HepG2 (cell line): ENCODE measurements around the gene NFATC2. TPM values are rescaled to one million over a fixed set of nuclear protein-coding genes. Genes with fewer than 3 reads are reported as not detected.

Experiments used
- ATAC-seq: fragments of 200-7000 bp; cut with Tn5 transposase; 3 replicates; pipeline ENCODE4 v1.9.1; 2020; ENCODE audit warnings: mild to moderate bottlenecking, moderate library complexity
- BruUV-seq: library from RNA; stranded (reverse); fragments of 400-500 nt; replicated peaks from 2 replicates; lab custom pipeline; 2021; lab: Mats Ljungman, UMichigan
- CTCF ChIA-PET: fragments of 300-600 bp; formaldehyde crosslinking; extraction: SDS; loops from one replicate; lab custom pipeline; 2021; ENCODE audit warnings: low total read pairs, inconsistent platforms, low intra/inter-chr PET ratio; lab: Yijun Ruan, JAX
- POLR2A ChIA-PET: fragments of 350-600 bp; sonication (Branson Sonifier 250); formaldehyde crosslinking; loops from one replicate; lab custom pipeline; 2020; ENCODE audit warnings: antibody characterized with exemption, inconsistent platforms; lab: Yijun Ruan, JAX
- DNase-seq: peaks from one replicate; pipeline ENCODE4 v3.0.0-alpha.2; 2015; ENCODE audit warnings: low spot score
- FAIRE-seq: peaks from 3 replicates; lab custom pipeline; 2011; peaks lifted over from hg19 to GRCh38; lab: Jason Lieb, UNC
- H2AFZ ChIP-seq: one replicate; pipeline ENCODE4 v1.6.1; 2011; ENCODE audit warnings: low read length, inconsistent platforms
- H3K27ac ChIP-seq: fragments of 300-600 bp; 3 replicates; pipeline ENCODE4 v1.8.0; 2011; ENCODE audit warnings: mixed run types, mild to moderate bottlenecking, mixed read lengths, low read length, inconsistent platforms; ENCODE audit not compliant: insufficient read depth; ENCODE audit errors: extremely low read length
- H3K27me3 ChIP-seq, 2 experiments: fragments of 200-600 bp in 1 of 2; 2 replicates in 1 of 2; 3 replicates in 1 of 2; pipeline versions ENCODE4 v1.6.0 to v1.8.0; 2011; ENCODE audit warnings: low read length in 2 of 2, mild to moderate bottlenecking in 2 of 2, moderate library complexity in 2 of 2, inconsistent platforms in 1 of 2; ENCODE audit not compliant: insufficient read depth in 2 of 2, control insufficient read depth in 1 of 2
- H3K36me3 ChIP-seq, 2 experiments: fragments of 200-600 bp in 1 of 2; replicated peaks in 1 of 2; 2 replicates in 1 of 2; 3 replicates in 1 of 2; pipeline versions ENCODE4 v1.5.1 to v1.8.0; 2011; ENCODE audit warnings: low read length in 2 of 2, inconsistent platforms in 1 of 2; ENCODE audit not compliant: insufficient read depth in 2 of 2, control insufficient read depth in 1 of 2
- H3K4me1 ChIP-seq: 2 replicates; pipeline ENCODE4 v1.5.1; 2012; ENCODE audit warnings: low read length, inconsistent platforms; ENCODE audit not compliant: insufficient read depth
- H3K4me2 ChIP-seq: 2 replicates; pipeline ENCODE4 v1.6.0; 2011; ENCODE audit warnings: low read depth, low read length, inconsistent platforms
- H3K4me3 ChIP-seq, 3 experiments: fragments of 200-600 bp in 1 of 3; sonication (generic), shearing (Covaris generic) in 1 of 3; replicated peaks in 1 of 3; 2 replicates each; pipeline ENCODE4 v1.5.1; 2011 to 2016; ENCODE audit warnings: low read length in 3 of 3, inconsistent platforms in 2 of 3, low read depth in 2 of 3, mild to moderate bottlenecking in 2 of 3, control low read depth in 1 of 3, mixed read lengths in 1 of 3; ENCODE audit not compliant: insufficient read depth in 1 of 3
- H3K79me2 ChIP-seq: one replicate; pipeline ENCODE4 v1.6.1; 2011; ENCODE audit warnings: low read length, inconsistent platforms; ENCODE audit not compliant: insufficient read depth
- H3K9ac ChIP-seq: 2 replicates; pipeline ENCODE4 v1.6.0; 2011; ENCODE audit warnings: mild to moderate bottlenecking, low read depth, low read length, inconsistent platforms; ENCODE audit not compliant: insufficient read depth
- H3K9me3 ChIP-seq: 2 replicates; pipeline ENCODE4 v1.5.1; 2012; ENCODE audit warnings: mild to moderate bottlenecking, low read length
- H4K20me1 ChIP-seq: 2 replicates; pipeline ENCODE4 v1.6.0; 2011; ENCODE audit warnings: inconsistent platforms, mild to moderate bottlenecking, low read length, moderate library complexity; ENCODE audit not compliant: insufficient read depth
- CENPT ChIP-seq: sonication (generic); formaldehyde crosslinking; IDR thresholded peaks from 2 replicates; pipeline ENCODE4 v1.8.0; 2022; ENCODE audit warnings: low read depth, mild to moderate bottlenecking, moderate library complexity, missing genetic modification reagents
- EED ChIP-seq: sonication (generic); formaldehyde crosslinking; IDR thresholded peaks from 2 replicates; pipeline ENCODE4 v1.5.0; 2020; ENCODE audit warnings: mild to moderate bottlenecking, missing genetic modification reagents
- HMG20B ChIP-seq: conservative IDR thresholded peaks from 2 replicates; pipeline ENCODE4 v1.6.1; 2016; ENCODE audit warnings: missing genetic modification reagents, missing compliant biosample characterization
- KLF13 ChIP-seq: sonication (generic); formaldehyde crosslinking; IDR thresholded peaks from 2 replicates; pipeline ENCODE4 v1.4.0; 2020; ENCODE audit warnings: mild to moderate bottlenecking, missing genetic modification reagents
- MED1 ChIP-seq: sonication (generic); formaldehyde crosslinking; IDR thresholded peaks from 2 replicates; pipeline ENCODE4 v1.4.0; 2020; ENCODE audit warnings: missing genetic modification reagents
- MLLT10 ChIP-seq: sonication (generic); formaldehyde crosslinking; IDR thresholded peaks from 2 replicates; pipeline ENCODE4 v1.4.0; 2020; ENCODE audit warnings: missing genetic modification reagents
- NFATC3 ChIP-seq: sonication (generic); formaldehyde crosslinking; IDR thresholded peaks from 2 replicates; pipeline ENCODE4 v1.5.1; 2020; ENCODE audit warnings: mild to moderate bottlenecking, missing genetic modification reagents
- SRSF9 ChIP-seq: fragments of 200-400 bp; formaldehyde crosslinking; IDR thresholded peaks from 2 replicates; pipeline ENCODE4 v1.6.1; 2018; ENCODE audit warnings: borderline replicate concordance, mild to moderate bottlenecking, low read depth, low read length; ENCODE audit not compliant: insufficient read depth, poor library complexity, severe bottlenecking
- ZNF34 ChIP-seq: sonication (generic); formaldehyde crosslinking; IDR thresholded peaks from 2 replicates; pipeline ENCODE4 v1.4.0; 2020; ENCODE audit warnings: mild to moderate bottlenecking, missing genetic modification reagents, borderline replicate concordance
- WGBS: methylation state at CpG from one replicate; pipeline ENCODE4 v1.1.6; 2017; ENCODE audit warnings: low lambda C conversion rate; 5-methylcytosine and 5-hydroxymethylcytosine counted together
- in situ Hi-C: cut with HindIII; loops from 2 replicates; pipeline ENCODE4 v1.10.0; 2017; ENCODE audit warnings: low pct_unique_long_range_greater_than_20kb; ENCODE audit not compliant: extremely low pct_ligation_motif_present
- intact Hi-C: fragments of 100-400 bp; cut with micrococcal nuclease; formaldehyde crosslinking; loops from one replicate; pipeline ENCODE4 v1.10.0; 2022; ENCODE audit not compliant: unreplicated experiment
- polyA plus RNA-seq, 8 experiments: library from polyadenylated mRNA; depleted of rRNA in 3 of 8; stranded (reverse) in 7 of 8; unstranded in 1 of 8; fragments of >200 nt; fragmentation: Illumina TruSeq in 4 of 8; extraction: Trizol in 4 of 8; gene quantifications; 2 replicates each; pipeline versions ENCODE4 v1.2.1 to v1.2.3, GENCODE V29; 2011 to 2016; ENCODE audit warnings: low read depth in 4 of 8, missing spikeins in 1 of 8, mixed read lengths in 1 of 8; ENCODE audit not compliant: insufficient read depth in 1 of 8
- total RNA-seq, 5 experiments: library from RNA; depleted of rRNA; stranded (reverse); fragments of >200 nt; fragmentation: Illumina TruSeq; extraction: Trizol; gene quantifications; 2 replicates each; pipeline ENCODE4 v1.2.3, GENCODE V29; 2016; ENCODE audit warnings: low read depth in 1 of 5
- TF ChIP-seq, protein P1 (sequence below): sonication (generic); formaldehyde crosslinking; IDR thresholded peaks from 2 replicates; pipeline ENCODE4 v1.9.0; 2021; ENCODE audit warnings: missing genetic modification reagents, mild to moderate bottlenecking, borderline replicate concordance
- TF ChIP-seq, protein P2 (sequence below): sonication (generic); formaldehyde crosslinking; IDR thresholded peaks from 2 replicates; pipeline ENCODE4 v1.4.0; 2020; ENCODE audit warnings: missing genetic modification reagents

NFATC2 gene
- total and polyA plus RNA-seq, 2 of the 13 experiments (the other 11 are each of a cell fraction or from before 2014, with no cell fraction given) = 1.9 to 3.3 TPM

DNA sequence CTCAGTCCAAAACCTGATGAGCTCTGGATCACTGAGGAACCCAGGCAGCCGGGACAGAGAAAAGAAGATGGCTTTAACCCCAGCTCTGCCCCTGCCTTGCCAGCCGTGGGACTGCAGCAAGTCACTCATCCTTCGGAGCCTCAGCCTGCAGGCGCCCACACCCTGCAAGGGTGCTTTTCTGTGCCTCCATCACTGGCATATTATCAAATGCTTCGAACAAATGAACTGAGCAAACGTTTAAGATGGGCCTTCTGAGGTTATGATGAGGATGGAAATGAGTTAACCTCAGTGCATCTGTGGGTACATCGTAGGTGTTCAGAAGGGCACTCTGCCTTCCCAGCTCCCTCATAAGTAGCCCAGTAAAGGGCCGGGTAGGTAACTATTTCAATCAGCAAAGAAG, 79.0 kb downstream of the NFATC2 start:
- FAIRE-seq = no peak
- H3K4me1 ChIP-seq = no peaks in the 10 kb centered on the region
- no peak overlapping the region for H3K27ac ChIP-seq
- H4K20me1 ChIP-seq = no peaks in the 10 kb centered on the region
- in situ Hi-C loops (no loop called here), intact Hi-C loops (no loop called here)
- no peaks in the 10 kb centered on the region for H3K79me2 ChIP-seq
- no peak for DNase-seq
- H3K27me3 ChIP-seq = no peaks in the 10 kb centered on the region
- H3K4me2 ChIP-seq = no peak overlapping the region
- no TSS peak for BruUV-seq
- WGBS = 87% methylated on average over 8 of the region's 8 CpGs
- ChIA-PET POLR2A (no interaction called here), CTCF (no interaction called here)
- ATAC-seq = no peak
- TF ChIP-seq MLLT10 (CRISPR knock-in tag) (no peak), HMG20B (CRISPR knock-in tag) (no peak), KLF13 (CRISPR knock-in tag) (no peak), MED1 (CRISPR knock-in tag) (no peak), ZNF34 (CRISPR knock-in tag) (no peak), SRSF9 (no peak), NFATC3 (CRISPR knock-in tag) (no peak), EED (no peak), CENPT (CRISPR knock-in tag) (no peak)
- TF ChIP-seq, protein P1, sequence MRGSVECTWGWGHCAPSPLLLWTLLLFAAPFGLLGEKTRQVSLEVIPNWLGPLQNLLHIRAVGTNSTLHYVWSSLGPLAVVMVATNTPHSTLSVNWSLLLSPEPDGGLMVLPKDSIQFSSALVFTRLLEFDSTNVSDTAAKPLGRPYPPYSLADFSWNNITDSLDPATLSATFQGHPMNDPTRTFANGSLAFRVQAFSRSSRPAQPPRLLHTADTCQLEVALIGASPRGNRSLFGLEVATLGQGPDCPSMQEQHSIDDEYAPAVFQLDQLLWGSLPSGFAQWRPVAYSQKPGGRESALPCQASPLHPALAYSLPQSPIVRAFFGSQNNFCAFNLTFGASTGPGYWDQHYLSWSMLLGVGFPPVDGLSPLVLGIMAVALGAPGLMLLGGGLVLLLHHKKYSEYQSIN = no peak
- TF ChIP-seq, protein P2, sequence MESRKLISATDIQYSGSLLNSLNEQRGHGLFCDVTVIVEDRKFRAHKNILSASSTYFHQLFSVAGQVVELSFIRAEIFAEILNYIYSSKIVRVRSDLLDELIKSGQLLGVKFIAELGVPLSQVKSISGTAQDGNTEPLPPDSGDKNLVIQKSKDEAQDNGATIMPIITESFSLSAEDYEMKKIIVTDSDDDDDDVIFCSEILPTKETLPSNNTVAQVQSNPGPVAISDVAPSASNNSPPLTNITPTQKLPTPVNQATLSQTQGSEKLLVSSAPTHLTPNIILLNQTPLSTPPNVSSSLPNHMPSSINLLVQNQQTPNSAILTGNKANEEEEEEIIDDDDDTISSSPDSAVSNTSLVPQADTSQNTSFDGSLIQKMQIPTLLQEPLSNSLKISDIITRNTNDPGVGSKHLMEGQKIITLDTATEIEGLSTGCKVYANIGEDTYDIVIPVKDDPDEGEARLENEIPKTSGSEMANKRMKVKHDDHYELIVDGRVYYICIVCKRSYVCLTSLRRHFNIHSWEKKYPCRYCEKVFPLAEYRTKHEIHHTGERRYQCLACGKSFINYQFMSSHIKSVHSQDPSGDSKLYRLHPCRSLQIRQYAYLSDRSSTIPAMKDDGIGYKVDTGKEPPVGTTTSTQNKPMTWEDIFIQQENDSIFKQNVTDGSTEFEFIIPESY (CRISPR knock-in tag) = no peak
- H3K9me3 ChIP-seq = no peaks in the 10 kb centered on the region
- peaks cover 0 to 18% of the 10 kb centered on the region in 2 experiments; a peak in 3 of 5 replicates for H3K36me3 ChIP-seq
- no peak overlapping the region for H3K9ac ChIP-seq
- no peak overlapping the region for H3K4me3 ChIP-seq
- no peak overlapping the region for H2AFZ ChIP-seq
